ENCODE data around the gene CCDC186.

Gene CCDC186

GRCh38 chr10:114103284-114103683 lies 70.7 kb downstream of the CCDC186 start:
- DNase-seq = no peak

- no peak for DNase-seq
These were observed 71.7 kb downstream of the CCDC186 start for GRCh38 chr10:114102256-114102655.

- DNase-seq = no peak
These were observed 72.9 kb downstream of the CCDC186 start for GRCh38 chr10:114100848-114101741.

GRCh38 chr10:114096864-114097263 lies 77.1 kb downstream of the CCDC186 start:
- DNase-seq = no peak

- DNase-seq = no peak
These were observed 78.3 kb downstream of the CCDC186 start for GRCh38 chr10:114095559-114096337.

GRCh38 chr10:114094795-114095194 lies 79.2 kb downstream of the CCDC186 start:
- no peak for DNase-seq

GRCh38 chr10:114087655-114088054 lies 86.3 kb downstream of the CCDC186 start:
- DNase-seq = no peak

GRCh38 chr10:114087255-114087654 lies 86.7 kb downstream of the CCDC186 start:
- no peak for DNase-seq

- no peak for DNase-seq
These were observed 89.8 kb downstream of the CCDC186 start for GRCh38 chr10:114084215-114084614.

- no peak for DNase-seq
These were observed 91.0 kb downstream of the CCDC186 start for GRCh38 chr10:114083040-114083439.

- no peak for DNase-seq
These were observed 92.0 kb downstream of the CCDC186 start for GRCh38 chr10:114081911-114082583.

- no peak for DNase-seq
These were observed 94.6 kb downstream of the CCDC186 start for GRCh38 chr10:114079421-114079820.

GRCh38 chr10:114078346-114078745 lies 95.7 kb downstream of the CCDC186 start:
- no peak for DNase-seq

GRCh38 chr10:114077815-114078219 lies 96.2 kb downstream of the CCDC186 start:
- DNase-seq = no peak

GRCh38 chr10:114077347-114077746 lies 96.7 kb downstream of the CCDC186 start:
- no peak for DNase-seq

- no peak for DNase-seq
These were observed 98.9 kb downstream of the CCDC186 start for GRCh38 chr10:114075093-114075492.

GRCh38 chr10:114073395-114074186 lies 100.4 kb downstream of the CCDC186 start:
- no peak for DNase-seq

GRCh38 chr10:114071178-114071577 lies 102.8 kb downstream of the CCDC186 start:
- DNase-seq = no peak

Data from activated CD4-positive, alpha-beta T cell treated with anti-CD3 and anti-CD28 coated beads, Interleukin-2, amount 50 U/mL, for 4 hours (primary cell).